HG02970 (cell line): Measurements from ENCODE around the gene DPP3.
"Not testable (repeated sequence)": the region's sequence is repeated elsewhere in the genome, so short reads cannot be mapped to it uniquely, and the experiment has no call there.

ENCODE experiments used
- ATAC-seq: cut with Tn5 transposase; IDR thresholded peaks from one replicate; pipeline ENCODE4 v1.9.1; 2021; ENCODE audit warnings: mild to moderate bottlenecking, moderate library complexity, moderate number of reproducible peaks; ENCODE audit not compliant: unreplicated experiment, low FRiP score

The DPP3 gene

GRCh38 chr11:66524304-66525040, 44.2 kb downstream of the DPP3 start:
- no peak for ATAC-seq

DNA sequence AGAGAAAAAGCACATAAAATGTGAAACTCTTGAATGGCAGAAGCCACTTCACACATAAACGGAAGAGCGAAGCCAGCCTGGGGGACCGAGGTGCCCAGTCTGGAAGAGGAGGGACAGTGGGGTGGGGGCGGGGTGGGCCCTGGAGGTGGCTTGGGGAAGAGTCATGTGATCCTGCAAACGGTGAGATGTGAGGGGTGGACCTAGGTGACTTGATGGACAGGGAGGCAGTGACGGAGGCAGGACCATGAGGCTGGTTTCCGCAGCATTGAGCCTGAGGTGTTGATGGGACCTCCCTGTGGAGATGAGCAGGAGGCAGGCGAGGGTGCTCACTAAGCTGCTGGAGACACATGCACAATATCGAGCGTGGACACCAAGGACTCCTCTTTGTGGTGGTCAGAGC, 48.8 kb downstream of the DPP3 start:
- no peak for ATAC-seq

GRCh38 chr11:66529655-66530054, 49.4 kb downstream of the DPP3 start:
- no peak for ATAC-seq

- ATAC-seq, result no peak
These were observed 50.9 kb downstream of the DPP3 start for GRCh38 chr11:66530927-66531709.

DNA sequence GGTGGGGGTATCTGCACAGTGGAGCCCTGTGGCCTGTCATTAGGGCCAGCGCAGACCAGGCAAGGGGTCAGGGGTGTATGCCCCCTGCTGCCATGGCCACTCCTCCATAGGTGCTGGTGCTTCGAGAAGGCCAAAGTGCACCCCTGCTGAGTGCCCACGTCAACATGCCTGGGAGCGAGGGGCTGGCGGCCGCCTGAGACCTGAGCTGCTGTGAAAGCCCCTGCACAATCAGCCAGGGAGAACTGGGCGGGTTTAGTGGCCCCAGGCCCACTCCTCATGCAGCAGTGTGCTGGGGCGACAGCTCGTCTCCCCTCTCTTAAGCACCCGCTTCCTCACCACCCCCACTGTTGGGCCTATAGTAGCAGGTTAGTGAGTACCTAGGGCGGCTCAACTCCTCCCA, 51.6 kb downstream of the DPP3 start:
- ATAC-seq, result no peak

DNA sequence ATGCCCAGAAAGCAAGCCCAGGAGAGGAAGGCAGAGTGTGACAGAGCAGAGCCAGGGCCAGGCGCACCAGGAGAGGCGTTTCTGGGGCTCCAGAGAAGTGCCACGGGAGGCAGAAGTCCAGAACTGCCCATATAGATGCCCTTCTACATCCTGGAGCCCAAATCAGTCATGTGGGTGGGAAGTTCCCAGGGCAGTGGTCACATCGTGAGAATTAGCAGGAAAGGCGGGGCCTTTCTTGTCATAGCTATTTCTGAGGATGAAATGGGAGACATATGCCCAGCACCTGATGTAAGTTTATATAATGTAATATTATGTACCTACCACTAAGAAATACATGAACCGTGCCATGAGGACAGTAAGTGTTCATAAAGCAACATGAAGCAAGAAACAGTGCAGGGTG, 52.5 kb downstream of the DPP3 start:
- ATAC-seq, result no peak

GRCh38 chr11:66539170-66539869, 59.1 kb downstream of the DPP3 start:
- ATAC-seq, result no peak

- ATAC-seq, result no peak
These were observed 59.6 kb downstream of the DPP3 start for GRCh38 chr11:66539870-66540213.

DNA sequence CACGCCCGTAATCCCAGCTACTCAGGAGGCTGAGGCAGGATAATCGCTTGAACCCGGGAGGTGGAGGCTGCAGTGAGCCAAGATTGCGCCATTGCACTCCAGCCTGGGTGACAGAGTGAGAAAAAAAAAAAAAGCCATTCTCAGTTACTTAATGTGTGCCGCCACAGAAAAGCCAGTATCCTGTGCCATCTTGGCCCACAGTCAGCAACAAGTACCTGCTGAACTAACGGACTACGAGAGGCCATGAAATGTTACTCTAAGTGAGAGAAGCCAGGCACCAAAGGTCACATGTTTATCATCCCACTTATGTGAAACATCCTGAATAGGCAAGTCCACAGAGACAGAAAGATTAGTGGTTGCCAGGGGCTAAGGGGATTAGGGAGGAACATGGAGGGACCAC, 60.4 kb downstream of the DPP3 start:
- ATAC-seq, result not testable (repeated sequence)

DNA sequence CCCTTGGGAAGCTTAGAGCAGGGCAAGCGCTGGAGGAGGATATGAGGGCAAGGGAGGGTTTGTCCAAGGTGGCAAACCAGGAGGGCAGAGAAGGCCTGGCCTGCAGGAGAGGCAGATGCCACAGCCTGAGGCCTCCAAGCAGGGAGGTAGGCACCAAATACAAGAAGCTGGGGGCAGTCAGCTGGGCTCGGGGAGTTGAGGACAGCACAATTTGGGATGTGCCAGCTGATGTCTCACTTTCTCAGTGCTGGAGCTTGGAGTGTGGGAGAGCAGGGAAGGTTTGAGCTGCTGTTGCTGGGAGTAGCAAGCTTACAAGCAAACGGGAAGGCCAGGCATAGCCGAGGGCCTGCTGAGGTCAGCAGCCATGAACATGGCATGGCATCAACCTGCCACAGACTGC, 61.7 kb downstream of the DPP3 start:
- ATAC-seq, result no peak

- no peak for ATAC-seq
These were observed 62.1 kb downstream of the DPP3 start for GRCh38 chr11:66542362-66542761.

- ATAC-seq, result no peak
These were observed 63.3 kb downstream of the DPP3 start for GRCh38 chr11:66543263-66544107.

DNA sequence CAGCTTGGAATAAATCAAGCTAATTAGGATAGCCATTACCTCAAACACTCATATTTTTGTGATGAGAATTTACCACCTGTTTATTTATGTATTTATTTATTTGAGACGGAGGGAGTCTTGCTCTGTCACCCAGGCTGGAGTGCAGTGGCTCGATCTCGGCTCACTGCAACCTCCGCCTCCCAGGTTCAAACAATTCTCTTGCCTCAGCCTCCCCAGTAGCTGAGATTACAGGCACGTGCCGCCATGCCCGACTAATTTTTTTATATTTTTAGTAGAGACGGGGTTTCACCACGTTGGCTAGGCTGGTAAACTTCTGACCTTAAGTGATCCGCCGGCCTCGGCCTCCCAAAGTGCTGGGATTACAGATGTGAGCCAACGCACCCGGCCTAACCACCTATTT, 64.7 kb downstream of the DPP3 start:
- ATAC-seq, result not testable (repeated sequence)

- peak; percentile 77 for ATAC-seq
These were observed 65.6 kb downstream of the DPP3 start, which contains the start of gene ZDHHC24 for GRCh38 chr11:66545701-66546367. Gene ZDHHC24, minus strand, starts transcription at chr11:66546048. Its CDS starts 45 bp downstream, at chr11:66546003.

DNA sequence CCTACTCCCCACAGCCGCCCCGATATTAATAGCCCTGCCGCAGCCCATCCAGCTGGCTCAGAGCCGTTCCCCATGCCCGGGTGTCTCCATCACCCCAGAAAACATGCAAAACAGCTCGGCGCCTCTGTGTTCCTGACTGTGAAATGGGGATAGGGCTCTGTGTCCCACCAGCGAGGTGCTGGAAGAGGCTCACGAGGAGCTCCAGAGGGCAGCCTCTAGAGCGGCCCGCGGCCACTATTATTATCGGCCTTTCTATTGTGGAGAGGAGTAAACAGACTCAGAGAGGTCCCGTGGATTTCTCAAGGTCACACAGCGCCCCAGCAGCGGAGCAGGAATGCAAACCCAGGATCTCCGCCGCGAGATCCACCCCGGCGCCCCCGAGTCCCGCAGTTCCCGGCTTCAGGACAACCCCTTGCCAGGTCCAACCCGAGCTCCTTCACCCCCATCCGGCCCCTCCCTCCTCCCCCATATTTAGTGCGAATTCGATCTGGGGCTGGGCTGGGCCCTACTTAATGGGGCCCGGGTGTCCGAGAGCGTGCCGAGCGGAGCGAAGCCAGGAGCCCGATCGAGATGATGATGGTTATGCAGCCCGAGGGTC, 66.2 kb downstream of the DPP3 start, which contains the start of gene ACTN3:
ACTN3 (plus strand) TSS at position 536 of the 598 bp plus-strand sequence; CDS start at position 571, 35 bp downstream.
- no peak for ATAC-seq

GRCh38 chr11:66546966-66547661, 66.9 kb downstream of the DPP3 start:
- ATAC-seq, result no peak

- ATAC-seq, result no peak
These were observed 67.4 kb downstream of the DPP3 start for GRCh38 chr11:66547662-66548009.

DNA sequence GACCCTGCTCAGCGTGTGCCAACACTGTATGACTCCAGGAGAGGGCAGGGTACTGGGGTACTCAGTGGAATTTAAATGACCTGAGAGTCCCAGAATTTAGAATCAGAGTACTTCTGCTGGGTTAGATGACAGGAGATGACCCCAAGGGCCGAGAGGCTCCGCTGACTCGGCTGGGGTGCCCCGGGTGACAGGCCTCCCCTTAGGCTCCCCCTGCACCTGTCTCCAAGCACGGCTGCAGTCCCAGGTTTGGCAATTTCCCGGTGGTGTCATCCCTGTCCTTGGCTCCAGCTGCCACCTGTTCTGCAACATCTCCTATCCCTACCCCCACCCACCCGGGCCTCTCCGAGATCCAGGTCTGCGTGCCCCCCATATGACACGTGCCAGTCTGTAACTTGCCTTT, 67.8 kb downstream of the DPP3 start:
- ATAC-seq, result no peak
